ENCODE data around the gene RASGRP3. TPM values are rescaled to one million over a fixed set of nuclear protein-coding genes. Genes with fewer than 3 reads are reported as not detected.

The RASGRP3 gene
- total RNA-seq, 1 donor from 2014 or later = 7.4 TPM

- no peak for DNase-seq (ENCODE audit: low spot score)
Observed at GRCh38 chr2:33522576-33522975, 46.1 kb downstream of the RASGRP3 start.

- DNase-seq (ENCODE audit: low spot score) = no peak
Observed at GRCh38 chr2:33525666-33526065, 49.2 kb downstream of the RASGRP3 start.

GRCh38 chr2:33526132-33526531 is 49.7 kb downstream of the RASGRP3 start:
- DNase-seq (ENCODE audit: low spot score) = no peak

GRCh38 chr2:33526921-33527320 is 50.5 kb downstream of the RASGRP3 start:
- no peak for DNase-seq (ENCODE audit: low spot score)

- no peak for DNase-seq (ENCODE audit: low spot score)
Observed at GRCh38 chr2:33528441-33528950, 52.0 kb downstream of the RASGRP3 start.

- DNase-seq (ENCODE audit: low spot score) = no peak
Observed at GRCh38 chr2:33529771-33530481, 53.5 kb downstream of the RASGRP3 start.

GRCh38 chr2:33530690-33531548 is 54.5 kb downstream of the RASGRP3 start:
- no peak for DNase-seq (ENCODE audit: low spot score)

- DNase-seq (ENCODE audit: low spot score) = no peak
Observed at GRCh38 chr2:33531549-33532059, 55.2 kb downstream of the RASGRP3 start.

- DNase-seq (ENCODE audit: low spot score) = no peak
Observed at GRCh38 chr2:33532146-33532545, 55.7 kb downstream of the RASGRP3 start.

- DNase-seq (ENCODE audit: low spot score) = no peak
Observed at GRCh38 chr2:33532966-33533365, 56.5 kb downstream of the RASGRP3 start.

- no peak for DNase-seq (ENCODE audit: low spot score)
Observed at GRCh38 chr2:33535421-33535820, 59.0 kb downstream of the RASGRP3 start.

GRCh38 chr2:33541243-33541642 is 64.8 kb downstream of the RASGRP3 start:
- DNase-seq (ENCODE audit: low spot score) = no peak

GRCh38 chr2:33550206-33550605 is 73.8 kb downstream of the RASGRP3 start:
- DNase-seq (ENCODE audit: low spot score) = no peak

- no peak for DNase-seq (ENCODE audit: low spot score)
Observed at GRCh38 chr2:33552758-33553461, 76.5 kb downstream of the RASGRP3 start.

- no peak for DNase-seq (ENCODE audit: low spot score)
Observed at GRCh38 chr2:33555681-33556080, 79.2 kb downstream of the RASGRP3 start.

- no peak for DNase-seq (ENCODE audit: low spot score)
Observed at GRCh38 chr2:33559328-33559727, 82.9 kb downstream of the RASGRP3 start.

GRCh38 chr2:33560017-33560416 is 83.6 kb downstream of the RASGRP3 start:
- DNase-seq (ENCODE audit: low spot score) = no peak

GRCh38 chr2:33561872-33562271 is 85.4 kb downstream of the RASGRP3 start:
- DNase-seq (ENCODE audit: low spot score) = no peak

- DNase-seq (ENCODE audit: low spot score) = no peak
Observed at GRCh38 chr2:33570681-33571080, 94.2 kb downstream of the RASGRP3 start.

- no peak for DNase-seq (ENCODE audit: low spot score)
Observed at GRCh38 chr2:33573657-33574056, 97.2 kb downstream of the RASGRP3 start.

- no peak for DNase-seq (ENCODE audit: low spot score)
Observed at GRCh38 chr2:33577084-33577483, 100.6 kb downstream of the RASGRP3 start.

- no peak for DNase-seq (ENCODE audit: low spot score)
Observed at GRCh38 chr2:33577668-33578067, 101.2 kb downstream of the RASGRP3 start.
